ENCODE results near the gene PARM1. TPM values are rescaled to one million over a fixed set of nuclear protein-coding genes. Genes with fewer than 3 reads are reported as not detected.

The PARM1 gene
- total and polyA plus RNA-seq, 5 donors from 2014 or later = 0.10 to 0.22 TPM; not detected in 3

- no peak overlapping the region for H3K27ac Mint-ChIP-seq
- peaks cover 0 to 4% (median 0%) of the 10 kb centered on the region in 7 donors for H3K9me3 Mint-ChIP-seq
- H3K27me3 Mint-ChIP-seq = no peaks in the 10 kb centered on the region
- H3K4me3 Mint-ChIP-seq = no peak overlapping the region
- no peaks in the 10 kb centered on the region for H3K27me3 ChIP-seq (ENCODE audit: control insufficient read depth, insufficient read depth, low read length)
- H3K4me1 Mint-ChIP-seq = no peaks in the 10 kb centered on the region
- H3K4me3 ChIP-seq (ENCODE audit: low read depth, low read length) = no peak overlapping the region
- no peaks in the 10 kb centered on the region for H3K4me1 ChIP-seq (ENCODE audit: control insufficient read depth, insufficient read depth, low read length, poor library complexity, severe bottlenecking)
- DNase-seq (no peak), ATAC-seq (ENCODE audit: low read depth in 2 of 2) (no peak)
- no peaks in the 10 kb centered on the region for H3K9me3 ChIP-seq (ENCODE audit: control insufficient read depth in 2 of 2, low read length in 2 of 2)
- no peaks in the 10 kb centered on the region for H3K36me3 Mint-ChIP-seq
- no peak overlapping the region for H3K27ac ChIP-seq (ENCODE audit: insufficient read depth, low read length, poor library complexity, severe bottlenecking)
- H3K36me3 ChIP-seq (ENCODE audit: control insufficient read depth, insufficient read depth, low read length) = no peaks in the 10 kb centered on the region
These were observed 86.0 kb downstream of the PARM1 start for GRCh38 chr4:75018811-75019479.

GRCh38 chr4:75025431-75025830, 92.5 kb downstream of the PARM1 start:
- H3K36me3 Mint-ChIP-seq = no peaks in the 10 kb centered on the region
- no peaks in the 10 kb centered on the region for H3K36me3 ChIP-seq (ENCODE audit: control insufficient read depth, insufficient read depth, low read length)
- peaks cover 0 to 4% (median 0%) of the 10 kb centered on the region in 7 donors for H3K9me3 Mint-ChIP-seq
- ATAC-seq (ENCODE audit: low read depth in 2 of 2) (no peak), DNase-seq (no peak)
- no peaks in the 10 kb centered on the region for H3K4me1 Mint-ChIP-seq
- H3K27ac Mint-ChIP-seq = no peak overlapping the region
- H3K4me3 ChIP-seq (ENCODE audit: low read depth, low read length) = no peak overlapping the region
- H3K27me3 Mint-ChIP-seq = no peaks in the 10 kb centered on the region
- H3K4me1 ChIP-seq (ENCODE audit: control insufficient read depth, insufficient read depth, low read length, poor library complexity, severe bottlenecking) = no peaks in the 10 kb centered on the region
- no peaks in the 10 kb centered on the region for H3K27me3 ChIP-seq (ENCODE audit: control insufficient read depth, insufficient read depth, low read length)
- no peak overlapping the region for H3K27ac ChIP-seq (ENCODE audit: insufficient read depth, low read length, poor library complexity, severe bottlenecking)
- H3K4me3 Mint-ChIP-seq = no peak overlapping the region
- H3K9me3 ChIP-seq (ENCODE audit: control insufficient read depth in 2 of 2, low read length in 2 of 2) = no peaks in the 10 kb centered on the region

GRCh38 chr4:75028196-75028854, 95.4 kb downstream of the PARM1 start:
- H3K4me1 ChIP-seq (ENCODE audit: control insufficient read depth, insufficient read depth, low read length, poor library complexity, severe bottlenecking) = no peaks in the 10 kb centered on the region
- no peaks in the 10 kb centered on the region for H3K27me3 ChIP-seq (ENCODE audit: control insufficient read depth, insufficient read depth, low read length)
- H3K36me3 ChIP-seq (ENCODE audit: control insufficient read depth, insufficient read depth, low read length) = no peaks in the 10 kb centered on the region
- Mint-ChIP-seq H3K36me3 (no peaks in the 10 kb centered on the region), H3K4me3 (no peak overlapping the region), H3K4me1 (no peaks in the 10 kb centered on the region), H3K27ac (no peak overlapping the region), H3K9me3 (peaks cover 0 to 3% (median 0%) of the 10 kb centered on the region in 7 donors), H3K27me3 (no peaks in the 10 kb centered on the region)
- H3K9me3 ChIP-seq (ENCODE audit: control insufficient read depth in 2 of 2, low read length in 2 of 2) = no peaks in the 10 kb centered on the region
- H3K27ac ChIP-seq (ENCODE audit: insufficient read depth, low read length, poor library complexity, severe bottlenecking) = no peak overlapping the region
- H3K4me3 ChIP-seq (ENCODE audit: low read depth, low read length) = no peak overlapping the region
- DNase-seq = no peak
- no peak for ATAC-seq (ENCODE audit: low read depth in 2 of 2)

GRCh38 chr4:75030028-75030427, 97.1 kb downstream of the PARM1 start:
- no peaks in the 10 kb centered on the region for H3K4me1 ChIP-seq (ENCODE audit: control insufficient read depth, insufficient read depth, low read length, poor library complexity, severe bottlenecking)
- no peaks in the 10 kb centered on the region for H3K4me1 Mint-ChIP-seq

GRCh38 chr4:75030649-75031235, 97.8 kb downstream of the PARM1 start:
- no peaks in the 10 kb centered on the region for H3K36me3 Mint-ChIP-seq
- no peak overlapping the region for H3K27ac ChIP-seq (ENCODE audit: insufficient read depth, low read length, poor library complexity, severe bottlenecking)
- H3K36me3 ChIP-seq (ENCODE audit: control insufficient read depth, insufficient read depth, low read length) = no peaks in the 10 kb centered on the region
- no peaks in the 10 kb centered on the region for H3K27me3 ChIP-seq (ENCODE audit: control insufficient read depth, insufficient read depth, low read length)
- no peak for ATAC-seq (ENCODE audit: low read depth in 2 of 2)
- peaks cover 0 to 3% (median 0%) of the 10 kb centered on the region in 7 donors for H3K9me3 Mint-ChIP-seq
- no peak for DNase-seq
- H3K27ac Mint-ChIP-seq = no peak overlapping the region
- no peaks in the 10 kb centered on the region for H3K4me1 Mint-ChIP-seq
- no peaks in the 10 kb centered on the region for H3K27me3 Mint-ChIP-seq
- H3K4me1 ChIP-seq (ENCODE audit: control insufficient read depth, insufficient read depth, low read length, poor library complexity, severe bottlenecking) = peaks cover 3% of the 10 kb centered on the region
- H3K4me3 ChIP-seq (ENCODE audit: low read depth, low read length) = no peak overlapping the region
- no peak overlapping the region for H3K4me3 Mint-ChIP-seq
- no peaks in the 10 kb centered on the region for H3K9me3 ChIP-seq (ENCODE audit: control insufficient read depth in 2 of 2, low read length in 2 of 2)

More at GRCh38 chr4:75030028-75030427, 97.1 kb downstream of the PARM1 start:
- DNase-seq (no peak), ATAC-seq (ENCODE audit: low read depth in 2 of 2) (no peak)
- no peak overlapping the region for H3K27ac ChIP-seq (ENCODE audit: insufficient read depth, low read length, poor library complexity, severe bottlenecking)
- H3K4me3 ChIP-seq (ENCODE audit: low read depth, low read length) = no peak overlapping the region
- no peaks in the 10 kb centered on the region for H3K36me3 ChIP-seq (ENCODE audit: control insufficient read depth, insufficient read depth, low read length)
- no peak overlapping the region for H3K27ac Mint-ChIP-seq
- no peaks in the 10 kb centered on the region for H3K27me3 Mint-ChIP-seq
- no peak overlapping the region for H3K4me3 Mint-ChIP-seq
- no peaks in the 10 kb centered on the region for H3K9me3 ChIP-seq (ENCODE audit: control insufficient read depth in 2 of 2, low read length in 2 of 2)
- no peaks in the 10 kb centered on the region for H3K36me3 Mint-ChIP-seq
- H3K27me3 ChIP-seq (ENCODE audit: control insufficient read depth, insufficient read depth, low read length) = no peaks in the 10 kb centered on the region
- H3K9me3 Mint-ChIP-seq = peaks cover 0 to 3% (median 0%) of the 10 kb centered on the region in 7 donors

- H3K4me3 Mint-ChIP-seq = no peak overlapping the region
- H3K9me3 Mint-ChIP-seq = peaks cover 0 to 3% (median 0%) of the 10 kb centered on the region in 7 donors
- peaks cover 3% of the 10 kb centered on the region for H3K4me1 ChIP-seq (ENCODE audit: control insufficient read depth, insufficient read depth, low read length, poor library complexity, severe bottlenecking)
- no peak overlapping the region for H3K4me3 ChIP-seq (ENCODE audit: low read depth, low read length)
- H3K36me3 Mint-ChIP-seq = no peaks in the 10 kb centered on the region
- DNase-seq (no peak), ATAC-seq (ENCODE audit: low read depth in 2 of 2) (no peak)
- no peaks in the 10 kb centered on the region for H3K4me1 Mint-ChIP-seq
- H3K27me3 Mint-ChIP-seq = no peaks in the 10 kb centered on the region
- no peaks in the 10 kb centered on the region for H3K36me3 ChIP-seq (ENCODE audit: control insufficient read depth, insufficient read depth, low read length)
- H3K9me3 ChIP-seq (ENCODE audit: control insufficient read depth in 2 of 2, low read length in 2 of 2) = no peaks in the 10 kb centered on the region
- no peaks in the 10 kb centered on the region for H3K27me3 ChIP-seq (ENCODE audit: control insufficient read depth, insufficient read depth, low read length)
- no peak overlapping the region for H3K27ac Mint-ChIP-seq
- no peak overlapping the region for H3K27ac ChIP-seq (ENCODE audit: insufficient read depth, low read length, poor library complexity, severe bottlenecking)
These were observed 98.9 kb downstream of the PARM1 start for GRCh38 chr4:75031775-75032174.

- Mint-ChIP-seq H3K4me3 (no peak overlapping the region), H3K27me3 (no peaks in the 10 kb centered on the region), H3K4me1 (no peaks in the 10 kb centered on the region), H3K27ac (no peak overlapping the region), H3K36me3 (no peaks in the 10 kb centered on the region), H3K9me3 (peaks cover 0 to under 1% (median 0%) of the 10 kb centered on the region in 7 donors)
- DNase-seq (no peak), ATAC-seq (ENCODE audit: low read depth in 2 of 2) (no peak)
- H3K4me3 ChIP-seq (ENCODE audit: low read depth, low read length) = no peak overlapping the region
- H3K27ac ChIP-seq (ENCODE audit: insufficient read depth, low read length, poor library complexity, severe bottlenecking) = no peak overlapping the region
- peaks cover 3% of the 10 kb centered on the region for H3K4me1 ChIP-seq (ENCODE audit: control insufficient read depth, insufficient read depth, low read length, poor library complexity, severe bottlenecking)
- no peaks in the 10 kb centered on the region for H3K36me3 ChIP-seq (ENCODE audit: control insufficient read depth, insufficient read depth, low read length)
- H3K9me3 ChIP-seq (ENCODE audit: control insufficient read depth in 2 of 2, low read length in 2 of 2) = no peaks in the 10 kb centered on the region
- no peaks in the 10 kb centered on the region for H3K27me3 ChIP-seq (ENCODE audit: control insufficient read depth, insufficient read depth, low read length)
These were observed 101.6 kb downstream of the PARM1 start for GRCh38 chr4:75034523-75034922.
